Caco-2 (cell line): ENCODE results near the gene TMEM63B. TPM values are rescaled to one million over a fixed set of nuclear protein-coding genes. Genes with fewer than 3 reads are reported as not detected.

Source experiments
- BruUV-seq: library from RNA; stranded (reverse); fragments of 400-500 nt; replicated peaks from 2 replicates; lab custom pipeline; 2021; lab: Mats Ljungman, UMichigan
- CTCF ChIA-PET: fragments of 300-600 bp; sonication (Branson Sonifier 250); formaldehyde crosslinking; loops from one replicate; lab custom pipeline; 2022; ENCODE audit warnings: antibody characterized with exemption; lab: Charles Lee
- POLR2A ChIA-PET: fragments of 300-600 bp; sonication (Branson Sonifier 250); formaldehyde crosslinking; loops from one replicate; lab custom pipeline; 2022; ENCODE audit warnings: antibody characterized with exemption; lab: Charles Lee
- DNase-seq, 2 experiments: peaks; one replicate each; pipeline versions ENCODE4 v3.0.0 to v3.0.0-alpha.2; 2020 to 2022
- H3K27me3 ChIP-seq: replicated peaks from 2 replicates; pipeline ENCODE4 v1.6.0; 2011; ENCODE audit warnings: low read length; ENCODE audit not compliant: control insufficient read depth, insufficient read depth
- H3K36me3 ChIP-seq: 2 replicates; pipeline ENCODE4 v1.5.1; 2011; ENCODE audit warnings: low read length; ENCODE audit not compliant: control insufficient read depth, insufficient read depth
- H3K4me1 ChIP-seq: fragments of 250-450 bp; sonication (Bioruptor Pico); 2 replicates; pipeline ENCODE4 v1.5.1; 2020; ENCODE audit warnings: mild to moderate bottlenecking
- H3K4me3 ChIP-seq: 2 replicates; pipeline ENCODE4 v1.5.1; 2011; ENCODE audit warnings: low read depth, mild to moderate bottlenecking, control low read depth, low read length
- H3K9me3 ChIP-seq: fragments of 250-450 bp; sonication (Bioruptor Pico); 2 replicates; pipeline ENCODE4 v1.5.1; 2020; ENCODE audit warnings: mild to moderate bottlenecking, moderate library complexity
- H3K27ac Mint-ChIP-seq: one replicate; pipeline ENCODE4 v1.8.0; 2022; ENCODE audit warnings: mixed read lengths; ENCODE audit not compliant: unreplicated experiment
- H3K27me3 Mint-ChIP-seq: one replicate; pipeline ENCODE4 v1.8.0; 2022; ENCODE audit warnings: mixed read lengths; ENCODE audit not compliant: insufficient read depth, unreplicated experiment
- H3K36me3 Mint-ChIP-seq: one replicate; pipeline ENCODE4 v1.8.0; 2022; ENCODE audit warnings: mild to moderate bottlenecking, mixed read lengths; ENCODE audit not compliant: insufficient read depth, unreplicated experiment
- H3K4me1 Mint-ChIP-seq: one replicate; pipeline ENCODE4 v1.8.0; 2022; ENCODE audit warnings: low read depth, mixed read lengths; ENCODE audit not compliant: unreplicated experiment
- H3K4me3 Mint-ChIP-seq: one replicate; pipeline ENCODE4 v1.8.0; 2022; ENCODE audit warnings: mild to moderate bottlenecking, moderate library complexity, mixed read lengths; ENCODE audit not compliant: unreplicated experiment
- H3K9me3 Mint-ChIP-seq: one replicate; pipeline ENCODE4 v1.8.0; 2022; ENCODE audit warnings: mixed read lengths; ENCODE audit not compliant: unreplicated experiment
- intact Hi-C: fragments of 100-400 bp; cut with micrococcal nuclease; formaldehyde crosslinking; loops from one replicate; pipeline ENCODE4 v1.10.0; 2022; ENCODE audit not compliant: unreplicated experiment
- total RNA-seq: library from RNA; stranded (reverse); gene quantifications from 2 replicates; pipeline ENCODE4 v1.2.3, GENCODE V29; 2022
- TF ChIP-seq, protein P1 (sequence below), 2 experiments: fragments of 200-600 bp in 1 of 2; IDR thresholded peaks; 1 replicate in 1 of 2; 2 replicates in 1 of 2; pipeline versions ENCODE4 v1.5.1 to v1.8.0; 2011 to 2022; ENCODE audit warnings: antibody characterized with exemption in 1 of 2, control low read depth in 1 of 2, inconsistent platforms in 1 of 2, low read depth in 1 of 2, low read length in 1 of 2, mild to moderate bottlenecking in 1 of 2, moderate library complexity in 1 of 2; ENCODE audit not compliant: insufficient read depth in 1 of 2, severe bottlenecking in 1 of 2, unreplicated experiment in 1 of 2

TMEM63B gene
- total RNA-seq, 1 experiment from 2014 or later: 28.2 TPM

DNA sequence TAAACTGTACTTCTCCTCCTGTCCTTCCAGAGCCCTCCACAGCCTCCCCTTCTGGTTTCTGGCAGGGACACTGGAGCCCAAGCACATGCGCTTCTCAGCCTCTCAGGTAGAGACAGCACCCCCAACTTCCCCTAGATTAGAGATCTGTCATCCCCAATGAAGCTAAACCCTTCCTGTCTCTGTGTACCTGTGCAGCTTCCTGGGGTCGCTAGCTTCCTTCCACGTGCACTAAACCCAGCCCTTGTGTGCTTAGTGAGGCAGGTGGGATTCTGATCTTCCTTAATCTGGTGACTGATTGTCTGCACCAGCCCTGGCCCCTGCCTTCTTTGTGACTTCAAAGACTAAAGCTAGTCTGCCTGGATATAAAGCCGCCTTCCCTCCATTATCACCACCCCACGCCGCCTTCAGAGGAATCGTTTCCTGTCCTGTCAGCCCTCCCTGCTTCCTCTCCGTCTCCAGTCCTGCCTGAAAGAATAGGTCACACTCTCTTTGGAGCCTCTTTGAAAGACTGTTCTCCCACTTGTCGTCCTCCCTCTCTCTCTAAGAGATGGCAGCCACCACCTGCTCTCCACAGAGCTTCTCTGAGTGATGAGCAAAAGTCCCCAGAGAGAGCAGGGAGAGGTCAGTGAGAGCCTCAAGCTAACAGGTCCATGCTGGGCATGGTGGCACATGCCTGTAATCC lies 58.7 kb downstream of the TMEM63B start:
- H3K9me3 ChIP-seq: no peaks in the 10 kb centered on the region
- ChIA-PET CTCF (interaction anchor here (0.7 to 1.8 kb wide), 2 partner anchors 49 to 113 kb away, joined by 3 to 4 read pairs; no protein-coding TSS in a partner anchor), POLR2A (no interaction called here)
- TF ChIP-seq, protein P1, sequence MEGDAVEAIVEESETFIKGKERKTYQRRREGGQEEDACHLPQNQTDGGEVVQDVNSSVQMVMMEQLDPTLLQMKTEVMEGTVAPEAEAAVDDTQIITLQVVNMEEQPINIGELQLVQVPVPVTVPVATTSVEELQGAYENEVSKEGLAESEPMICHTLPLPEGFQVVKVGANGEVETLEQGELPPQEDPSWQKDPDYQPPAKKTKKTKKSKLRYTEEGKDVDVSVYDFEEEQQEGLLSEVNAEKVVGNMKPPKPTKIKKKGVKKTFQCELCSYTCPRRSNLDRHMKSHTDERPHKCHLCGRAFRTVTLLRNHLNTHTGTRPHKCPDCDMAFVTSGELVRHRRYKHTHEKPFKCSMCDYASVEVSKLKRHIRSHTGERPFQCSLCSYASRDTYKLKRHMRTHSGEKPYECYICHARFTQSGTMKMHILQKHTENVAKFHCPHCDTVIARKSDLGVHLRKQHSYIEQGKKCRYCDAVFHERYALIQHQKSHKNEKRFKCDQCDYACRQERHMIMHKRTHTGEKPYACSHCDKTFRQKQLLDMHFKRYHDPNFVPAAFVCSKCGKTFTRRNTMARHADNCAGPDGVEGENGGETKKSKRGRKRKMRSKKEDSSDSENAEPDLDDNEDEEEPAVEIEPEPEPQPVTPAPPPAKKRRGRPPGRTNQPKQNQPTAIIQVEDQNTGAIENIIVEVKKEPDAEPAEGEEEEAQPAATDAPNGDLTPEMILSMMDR (IDR thresholded peaks at IDR 0.05; ENCODE audit: insufficient read depth in 1 of 2, low read depth in 1 of 2, low read length in 1 of 2, severe bottlenecking in 1 of 2, unreplicated experiment in 1 of 2): no peak
- H3K4me1 ChIP-seq: no peaks in the 10 kb centered on the region
- no TSS peak for BruUV-seq
- no peaks in the 10 kb centered on the region for H3K36me3 ChIP-seq
- H3K27me3 ChIP-seq: no peaks in the 10 kb centered on the region
- intact Hi-C loops: no loop called here
- H3K27me3 Mint-ChIP-seq: no peaks in the 10 kb centered on the region
- no peaks in the 10 kb centered on the region for H3K9me3 Mint-ChIP-seq
- no peak for DNase-seq
- H3K36me3 Mint-ChIP-seq: no peaks in the 10 kb centered on the region
- H3K27ac Mint-ChIP-seq: no peak overlapping the region
- no peak overlapping the region for H3K4me3 Mint-ChIP-seq
- H3K4me3 ChIP-seq: no peak overlapping the region
- H3K4me1 Mint-ChIP-seq: no peaks in the 10 kb centered on the region

DNA sequence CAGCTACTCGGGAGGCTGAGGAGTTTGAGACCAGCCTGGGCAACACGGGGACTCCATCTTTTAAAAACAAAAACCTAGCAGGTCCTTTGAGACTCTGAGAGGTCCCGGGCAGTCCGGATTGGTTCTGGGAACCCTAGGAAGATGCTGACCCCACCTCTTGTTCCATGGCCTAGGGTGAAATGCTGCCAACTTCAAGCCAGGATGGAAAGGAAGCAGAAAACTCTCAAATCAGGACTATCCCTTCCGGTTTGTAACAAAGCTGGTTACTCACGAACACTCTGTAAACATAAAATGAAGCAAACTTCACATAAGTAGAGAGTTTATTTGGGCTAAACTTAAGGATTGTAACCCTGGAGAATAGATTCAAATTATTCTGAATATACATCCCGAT lies 59.3 kb downstream of the TMEM63B start:
- H3K9me3 Mint-ChIP-seq: no peaks in the 10 kb centered on the region
- H3K36me3 Mint-ChIP-seq: no peaks in the 10 kb centered on the region
- CTCF ChIA-PET: interaction anchor here (1.8 kb wide), 1 partner anchor 48 kb away, joined by 4 read pairs; no protein-coding TSS in a partner anchor
- Histone ChIP-seq H3K27me3 (no peaks in the 10 kb centered on the region), H3K36me3 (no peaks in the 10 kb centered on the region), H3K4me3 (no peak overlapping the region), H3K4me1 (no peaks in the 10 kb centered on the region), H3K9me3 (no peaks in the 10 kb centered on the region)
- no TSS peak for BruUV-seq
- H3K4me1 Mint-ChIP-seq: no peaks in the 10 kb centered on the region
- H3K27ac Mint-ChIP-seq: no peak overlapping the region
- H3K27me3 Mint-ChIP-seq: no peaks in the 10 kb centered on the region
- H3K4me3 Mint-ChIP-seq: no peak overlapping the region
- POLR2A ChIA-PET: no interaction called here
- no peak for DNase-seq
- TF ChIP-seq, protein P1 (IDR thresholded peaks at IDR 0.05; ENCODE audit: insufficient read depth in 1 of 2, low read depth in 1 of 2, low read length in 1 of 2, severe bottlenecking in 1 of 2, unreplicated experiment in 1 of 2): no peak
- intact Hi-C loops: no loop called here

DNA sequence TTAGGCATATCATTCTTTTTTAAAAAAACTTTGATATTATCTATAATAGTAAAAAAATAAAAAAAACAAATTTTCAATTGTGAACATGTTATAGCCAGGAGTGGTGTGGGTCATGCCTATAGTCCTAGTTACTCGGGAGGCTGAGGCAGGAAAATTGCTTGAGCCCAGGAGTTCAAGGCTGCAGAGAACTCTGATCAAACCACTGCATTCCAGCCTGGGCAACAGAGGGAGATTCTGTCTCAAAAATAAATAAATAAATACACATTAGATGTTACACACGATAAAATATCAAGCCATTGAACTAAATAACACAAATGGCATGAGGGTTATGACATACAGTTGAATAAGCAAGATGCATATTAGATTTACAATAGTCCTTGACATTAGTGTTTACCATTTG lies 61.5 kb downstream of the TMEM63B start:
- H3K27ac Mint-ChIP-seq: no peak overlapping the region
- POLR2A ChIA-PET: no interaction called here

More for the DNA sequence above, 61.5 kb downstream of the TMEM63B start:
- CTCF ChIA-PET: interaction anchor here (0.9 kb wide), 1 partner anchor 28 kb away, joined by 9 read pairs; the partner anchor contains the start of gene MYMX
- no peaks in the 10 kb centered on the region for H3K36me3 Mint-ChIP-seq
- TF ChIP-seq, protein P1 (IDR thresholded peaks at IDR 0.05; ENCODE audit: insufficient read depth in 1 of 2, low read depth in 1 of 2, low read length in 1 of 2, severe bottlenecking in 1 of 2, unreplicated experiment in 1 of 2): no peak
- Histone ChIP-seq H3K9me3 (no peaks in the 10 kb centered on the region), H3K36me3 (no peaks in the 10 kb centered on the region), H3K4me3 (no peak overlapping the region), H3K27me3 (no peaks in the 10 kb centered on the region), H3K4me1 (no peaks in the 10 kb centered on the region)
- H3K9me3 Mint-ChIP-seq: no peaks in the 10 kb centered on the region
- BruUV-seq: no TSS peak
- H3K27me3 Mint-ChIP-seq: no peaks in the 10 kb centered on the region
- H3K4me3 Mint-ChIP-seq: no peak overlapping the region
- H3K4me1 Mint-ChIP-seq: no peaks in the 10 kb centered on the region
- intact Hi-C loops: no loop called here
- DNase-seq: no peak
